Measurements from ENCODE around the gene PLXNA2.

The PLXNA2 gene

DNA sequence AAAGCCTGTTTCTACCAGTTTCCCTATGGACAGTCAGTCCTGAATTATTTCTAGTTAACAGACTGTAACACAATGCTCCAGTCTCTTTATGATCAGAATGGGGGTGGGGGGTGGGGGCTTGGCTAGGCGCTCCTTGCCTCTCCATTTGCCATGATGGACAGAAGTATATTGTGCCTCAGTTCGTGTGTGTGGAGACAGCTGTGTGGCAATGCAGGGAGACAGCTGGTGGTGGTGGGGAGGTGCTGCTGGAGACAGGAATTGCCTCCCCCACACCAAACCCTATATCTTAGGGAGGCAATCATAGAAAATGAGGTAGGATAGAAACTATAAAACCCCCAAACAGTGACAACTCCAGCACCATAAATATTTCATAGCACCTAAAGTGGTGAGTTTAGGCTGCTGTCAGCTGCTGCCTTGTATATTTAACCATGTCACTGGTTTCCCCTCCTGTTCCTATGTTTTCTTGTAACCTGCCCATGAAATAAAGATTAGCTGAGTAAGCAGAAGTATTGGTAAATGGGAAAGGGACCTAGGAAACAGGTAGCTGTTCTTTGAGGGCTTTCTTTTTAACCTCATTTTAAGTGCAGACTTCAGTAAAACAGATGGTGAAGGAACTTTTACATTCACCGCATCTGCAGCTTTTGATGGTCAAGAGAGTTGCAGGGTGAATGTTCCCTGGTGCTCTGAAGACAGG is 3.4 kb downstream of the PLXNA2 start:
- DNase-seq: no peak

DNA sequence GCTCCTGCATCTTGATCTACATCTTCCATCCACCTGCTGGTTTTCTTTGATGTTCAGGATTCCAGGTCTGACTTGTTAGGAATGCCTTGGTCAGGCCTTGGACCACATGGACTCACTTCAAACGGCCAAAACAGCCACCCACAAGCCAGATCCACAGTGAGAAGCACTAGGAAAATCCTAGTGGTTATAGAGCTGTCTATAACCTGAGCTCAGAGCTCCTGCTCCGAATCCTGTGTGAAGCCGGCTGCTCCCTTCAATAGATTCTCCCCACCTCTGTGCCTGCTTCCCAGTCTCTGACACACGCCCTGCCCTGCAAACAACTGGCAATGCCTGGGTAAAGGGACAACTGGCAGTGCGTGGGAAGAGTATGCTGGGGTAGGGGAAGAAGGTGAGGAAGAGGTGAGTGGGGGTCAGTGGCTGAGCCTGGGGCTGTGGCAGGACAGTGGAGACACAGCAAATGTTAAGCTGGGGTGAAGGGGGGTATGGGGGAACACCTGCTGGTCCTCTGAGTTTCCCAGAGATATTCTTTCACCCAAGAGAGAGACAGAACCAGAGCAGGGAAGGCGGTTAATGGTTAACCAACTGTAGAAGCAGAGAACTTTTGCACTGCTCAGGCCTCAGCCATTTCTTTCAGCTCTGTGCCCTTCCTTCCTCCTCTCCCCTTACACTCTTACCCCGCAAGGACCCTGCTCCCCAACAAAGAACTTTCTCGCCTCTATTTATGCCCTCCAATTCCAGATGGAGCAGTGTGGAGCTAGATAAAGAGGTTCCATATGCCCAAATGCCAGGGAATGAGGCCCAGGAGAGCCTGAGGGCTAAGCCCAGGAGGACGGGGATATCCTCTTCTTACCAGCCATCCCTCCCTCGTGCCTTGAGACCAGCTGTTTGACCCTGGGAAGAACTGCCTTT is 4.5 kb downstream of the PLXNA2 start:
- no peak for DNase-seq

DNA sequence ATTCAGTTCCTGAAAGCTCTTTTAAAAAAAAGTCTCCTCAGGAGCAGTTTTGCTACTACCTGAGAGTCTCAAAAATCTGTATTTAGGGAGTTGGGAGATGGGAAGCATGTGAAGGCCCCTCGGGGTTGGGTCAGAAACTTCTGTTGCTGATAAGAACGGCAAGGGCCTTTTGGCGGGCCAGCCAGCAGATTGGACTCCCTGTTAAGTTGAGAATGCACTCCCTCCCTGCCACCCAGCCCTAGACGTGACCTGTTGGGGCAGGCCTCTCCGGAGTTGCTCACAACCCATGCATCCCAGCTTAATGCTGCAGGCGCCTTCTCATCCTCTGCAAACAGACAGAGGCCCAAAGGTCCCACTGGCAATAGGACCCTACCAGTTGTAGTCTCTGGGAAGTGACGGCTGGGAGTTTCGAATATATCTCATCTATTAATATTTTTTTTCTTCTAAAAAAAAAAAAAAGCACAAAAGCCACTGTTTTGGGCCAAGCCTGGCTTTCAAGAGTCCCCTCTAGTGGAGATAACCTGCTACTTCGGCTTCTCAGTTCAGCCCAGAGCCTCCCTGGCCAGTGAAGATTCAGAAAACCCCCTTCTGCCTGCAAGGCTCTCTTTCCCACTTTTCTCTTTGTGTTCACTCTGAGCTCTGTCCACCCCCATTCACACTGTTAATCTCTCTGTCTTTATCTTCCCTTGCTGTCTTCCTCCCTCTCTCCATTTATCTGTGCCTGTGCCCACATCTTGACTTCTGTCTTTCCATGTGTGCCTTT is 5.3 kb downstream of the PLXNA2 start:
- DNase-seq: peak; percentile 50

DNA sequence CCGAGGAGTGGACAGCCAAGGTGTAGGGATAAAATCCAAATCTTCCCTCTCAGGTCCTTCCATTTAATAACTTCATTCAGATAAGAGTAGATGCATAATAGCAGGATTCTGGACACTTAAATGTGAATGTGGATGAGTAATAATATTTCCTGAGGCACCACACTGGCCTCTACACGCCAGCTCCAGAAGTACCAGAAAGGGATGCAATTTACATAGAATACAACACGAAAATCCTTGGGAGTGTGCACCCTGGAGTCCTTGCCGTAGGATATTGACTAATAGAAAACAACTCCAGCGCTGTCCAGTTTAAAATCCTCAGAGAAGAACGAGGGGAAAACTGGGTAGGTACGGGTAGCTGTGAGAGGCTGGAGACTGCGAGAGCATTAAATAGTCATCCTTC is 6.9 kb downstream of the PLXNA2 start:
- no peak for DNase-seq

- DNase-seq: peak; percentile 48
These were observed 8.0 kb downstream of the PLXNA2 start for GRCh38 chr1:208235982-208236761.

GRCh38 chr1:208235356-208235981 is 8.7 kb downstream of the PLXNA2 start:
- DNase-seq: no peak

- DNase-seq: no peak
These were observed 9.5 kb downstream of the PLXNA2 start for GRCh38 chr1:208234721-208235120.

- DNase-seq: no peak
These were observed 10.2 kb downstream of the PLXNA2 start for GRCh38 chr1:208233978-208234377.

GRCh38 chr1:208233546-208233945 is 10.6 kb downstream of the PLXNA2 start:
- DNase-seq: no peak

- DNase-seq: no peak
These were observed 11.5 kb downstream of the PLXNA2 start for GRCh38 chr1:208232662-208233038.

GRCh38 chr1:208231881-208232661 is 12.1 kb downstream of the PLXNA2 start:
- DNase-seq: peak; percentile 63

GRCh38 chr1:208230668-208231529 is 13.3 kb downstream of the PLXNA2 start:
- DNase-seq: no peak

GRCh38 chr1:208228550-208228949 is 15.6 kb downstream of the PLXNA2 start:
- DNase-seq: no peak

GRCh38 chr1:208228026-208228425 is 16.2 kb downstream of the PLXNA2 start:
- no peak for DNase-seq

DNA sequence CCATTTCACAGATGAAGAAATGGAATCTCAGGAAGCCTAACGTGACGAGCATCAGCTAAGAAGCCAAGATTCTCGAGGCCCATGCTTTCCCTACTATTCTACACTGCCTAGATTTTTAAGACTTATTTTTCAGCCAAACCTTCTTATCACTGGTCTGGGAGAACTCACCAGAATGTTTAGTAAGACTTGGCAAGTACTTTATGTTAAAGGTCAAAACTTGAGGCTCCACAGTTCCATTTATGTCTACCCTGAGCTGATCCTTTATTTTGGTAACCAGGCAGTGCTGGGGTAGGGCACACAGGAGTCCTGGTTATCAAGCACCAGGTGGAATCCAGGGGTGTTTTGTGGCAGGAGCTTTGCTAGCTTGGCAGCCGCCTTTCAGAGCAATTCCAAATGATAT is 16.8 kb downstream of the PLXNA2 start:
- DNase-seq: no peak

DNA sequence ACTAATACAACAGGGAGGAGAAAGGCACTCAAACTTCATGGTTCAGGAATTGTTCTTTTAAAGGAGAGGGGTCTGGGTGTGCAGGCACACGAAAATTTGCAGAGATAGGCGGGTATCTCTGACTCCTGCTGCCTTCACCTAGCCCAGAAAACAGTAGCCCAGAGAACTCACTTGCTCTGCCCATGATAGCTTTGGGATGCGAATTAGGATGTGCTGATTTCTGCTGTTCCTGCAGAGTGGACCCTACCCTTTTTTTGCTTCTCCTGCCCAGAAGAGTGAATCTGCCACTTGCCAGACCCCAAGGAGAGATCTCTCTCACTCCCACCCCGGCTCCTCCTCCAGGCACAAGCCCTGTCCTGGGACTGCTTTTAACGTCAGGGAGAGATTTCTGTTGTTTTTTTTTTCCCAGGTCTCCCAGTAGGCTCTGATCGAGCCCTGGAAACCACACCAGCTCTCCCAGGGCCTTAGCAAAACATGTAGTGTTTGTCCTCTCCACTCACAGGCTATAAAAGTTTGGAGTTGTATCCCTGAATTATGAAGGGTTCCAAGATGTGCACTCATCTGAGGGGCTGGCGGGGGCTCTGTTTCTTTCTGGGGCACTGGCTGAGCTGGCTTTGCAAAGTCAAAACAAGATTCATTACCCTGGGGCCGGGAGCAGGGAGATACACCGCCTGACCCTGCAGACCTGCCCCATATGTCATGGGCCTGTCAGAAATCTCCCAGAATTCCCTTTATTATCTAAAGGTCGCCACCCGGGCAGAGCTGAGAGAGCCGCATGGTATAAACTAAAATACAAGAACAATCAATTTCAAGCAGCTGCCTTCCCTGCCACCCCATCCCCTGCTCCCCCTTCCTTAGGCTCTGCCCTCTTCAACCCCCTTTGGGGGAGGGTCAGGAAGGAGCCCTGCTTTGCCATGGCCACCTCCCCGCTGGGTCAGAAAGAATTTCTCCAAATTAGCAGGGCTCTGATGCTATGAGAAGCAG is 17.9 kb downstream of the PLXNA2 start:
- no peak for DNase-seq

DNA sequence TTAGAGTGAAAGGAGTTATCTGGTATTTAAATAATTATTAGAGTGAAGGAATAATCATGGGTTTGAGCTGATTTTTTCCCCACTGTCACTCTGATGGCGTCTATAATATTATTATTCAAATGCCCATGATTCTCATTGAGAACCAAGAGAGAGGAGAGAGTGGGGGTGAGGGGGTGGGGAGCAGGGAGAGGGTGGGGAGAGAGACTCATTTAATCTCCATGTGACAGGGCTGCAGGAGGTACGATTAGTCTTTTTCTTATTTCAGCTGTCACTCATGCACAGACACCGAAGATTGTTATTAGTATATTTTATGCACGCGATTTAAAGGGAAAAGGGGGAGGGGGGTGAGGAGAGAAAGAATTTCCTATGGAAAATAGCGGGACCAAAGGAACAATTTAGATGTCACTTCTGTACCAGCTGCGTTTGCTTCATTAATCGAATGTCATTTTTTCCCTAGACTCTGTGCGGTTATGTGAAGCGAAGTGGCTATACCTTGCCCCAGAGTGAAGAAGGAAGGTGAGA is 19.9 kb downstream of the PLXNA2 start:
- DNase-seq: no peak

GRCh38 chr1:208223136-208223535 is 21.0 kb downstream of the PLXNA2 start:
- no peak for DNase-seq
